GM21447 (cell line): ENCODE results near the gene SAP30BP.

Source experiments
- ATAC-seq: cut with Tn5 transposase; IDR thresholded peaks from one replicate; pipeline ENCODE4 v1.9.1; 2021; ENCODE audit not compliant: unreplicated experiment

SAP30BP gene

GRCh38 chr17:75646638-75646992 lies 20.5 kb upstream of the SAP30BP start:
- no peak for ATAC-seq

- no peak for ATAC-seq
These were observed 20.1 kb upstream of the SAP30BP start for GRCh38 chr17:75647061-75647460.

DNA sequence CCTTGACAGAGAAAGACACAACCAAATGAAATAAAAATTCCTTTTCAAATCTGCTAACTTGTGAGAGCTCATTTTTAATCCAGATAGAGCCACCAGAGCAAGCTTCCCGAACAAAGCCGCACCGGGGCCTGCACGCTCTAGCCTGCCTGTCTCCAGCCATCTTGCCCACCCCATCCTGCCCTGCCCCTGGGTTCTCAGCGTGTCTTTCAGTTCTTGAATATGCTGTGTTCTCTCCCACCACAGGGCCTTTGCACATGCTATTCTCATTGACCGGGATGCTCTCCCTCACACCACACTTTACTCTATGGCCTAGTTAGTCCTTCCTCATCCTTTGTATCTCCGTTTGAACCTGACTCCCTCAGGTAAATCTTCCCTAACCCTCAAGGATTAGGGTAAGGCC lies 19.2 kb upstream of the SAP30BP start:
- ATAC-seq, result no peak

- ATAC-seq, result no peak
These were observed 17.5 kb upstream of the SAP30BP start for GRCh38 chr17:75649687-75650086.

DNA sequence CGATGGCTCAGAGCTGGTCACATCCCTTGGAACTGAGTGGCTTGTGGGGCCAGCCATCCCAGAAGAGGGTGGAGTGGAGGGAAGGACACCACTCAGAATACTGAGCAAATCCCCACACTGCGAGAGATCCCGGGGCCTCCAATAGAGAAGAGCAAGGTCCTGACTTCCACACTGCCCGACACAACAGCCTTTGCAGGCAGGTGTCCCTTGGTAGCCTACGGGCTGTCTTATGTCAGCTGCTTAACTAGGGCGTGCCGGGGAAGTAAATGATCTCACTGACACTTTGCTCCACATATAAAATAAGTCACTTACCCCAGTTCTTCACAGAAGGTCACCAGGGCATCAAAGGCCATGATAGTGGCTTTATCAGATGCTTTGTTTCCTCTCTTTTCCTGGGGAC lies 16.3 kb upstream of the SAP30BP start:
- no peak for ATAC-seq

GRCh38 chr17:75652341-75652740 lies 14.8 kb upstream of the SAP30BP start:
- ATAC-seq, result no peak

GRCh38 chr17:75652934-75653549 lies 14.1 kb upstream of the SAP30BP start:
- ATAC-seq, result no peak

- no peak for ATAC-seq
These were observed 13.0 kb upstream of the SAP30BP start for GRCh38 chr17:75654176-75654575.

GRCh38 chr17:75658237-75658636 lies 8.9 kb upstream of the SAP30BP start:
- no peak for ATAC-seq

DNA sequence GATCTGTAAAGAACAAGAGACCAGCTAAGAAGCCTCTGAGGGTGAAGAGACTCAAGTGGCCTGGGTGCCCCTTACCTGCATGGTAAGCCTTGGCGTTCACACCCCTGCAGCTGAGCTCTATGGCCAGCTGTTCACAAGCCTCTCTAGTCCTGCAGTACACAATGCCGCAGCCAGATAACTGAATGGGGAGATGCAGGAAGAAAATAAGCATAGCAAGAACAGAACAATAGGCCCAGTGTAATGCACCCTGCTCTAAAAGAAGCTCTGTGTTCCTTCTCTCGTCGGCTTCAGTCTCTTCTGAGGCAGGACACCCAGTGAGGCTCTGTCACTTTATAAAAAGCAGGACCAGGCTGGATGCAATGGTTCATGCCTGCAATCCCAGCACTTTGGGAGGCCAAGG lies 5.6 kb upstream of the SAP30BP start:
- no peak for ATAC-seq

DNA sequence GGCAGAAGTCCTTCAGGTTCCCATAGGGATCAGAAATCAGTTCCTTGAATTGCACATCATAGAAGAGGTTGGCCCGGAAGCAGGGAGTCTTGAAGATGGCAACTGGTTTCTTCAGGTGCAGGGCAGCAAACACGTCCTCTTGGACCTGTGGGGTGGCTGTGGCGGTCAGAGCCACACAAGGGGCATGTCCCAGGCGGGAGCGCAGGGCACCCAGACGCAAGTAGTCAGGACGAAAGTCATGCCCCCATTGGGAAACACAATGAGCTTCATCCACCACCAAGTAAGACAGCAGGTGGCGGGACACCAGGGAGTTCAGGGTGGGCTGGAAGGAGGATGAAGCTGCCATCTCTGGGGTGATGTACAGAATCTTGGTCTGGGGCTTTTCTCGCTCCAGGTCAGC lies 4.6 kb upstream of the SAP30BP start:
- no peak for ATAC-seq

GRCh38 chr17:75664099-75664549 lies 3.0 kb upstream of the SAP30BP start:
- peak; percentile 75 for ATAC-seq

- no peak for ATAC-seq
These were observed 1.2 kb upstream of the SAP30BP start for GRCh38 chr17:75665981-75666380.

DNA sequence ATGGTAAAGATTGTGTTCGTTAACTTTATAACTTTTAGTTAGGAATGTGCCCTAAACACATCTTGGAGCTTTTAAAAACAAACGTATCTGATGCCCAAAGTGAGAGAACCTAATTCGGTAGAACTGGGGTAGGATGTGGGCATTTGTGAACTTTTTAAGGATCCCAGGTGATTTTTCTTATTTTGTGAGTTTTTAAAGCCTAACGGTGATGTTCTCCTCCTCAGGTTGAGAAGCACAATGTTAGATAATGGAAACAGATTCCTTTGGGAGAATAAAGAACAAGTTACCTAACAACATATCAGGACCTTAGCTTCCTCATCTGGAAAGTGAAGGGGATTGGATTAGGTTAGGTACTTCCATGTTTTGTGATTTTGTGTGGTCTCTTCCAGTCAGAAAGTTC lies 687 bp downstream of the SAP30BP start:
- ATAC-seq, result no peak

DNA sequence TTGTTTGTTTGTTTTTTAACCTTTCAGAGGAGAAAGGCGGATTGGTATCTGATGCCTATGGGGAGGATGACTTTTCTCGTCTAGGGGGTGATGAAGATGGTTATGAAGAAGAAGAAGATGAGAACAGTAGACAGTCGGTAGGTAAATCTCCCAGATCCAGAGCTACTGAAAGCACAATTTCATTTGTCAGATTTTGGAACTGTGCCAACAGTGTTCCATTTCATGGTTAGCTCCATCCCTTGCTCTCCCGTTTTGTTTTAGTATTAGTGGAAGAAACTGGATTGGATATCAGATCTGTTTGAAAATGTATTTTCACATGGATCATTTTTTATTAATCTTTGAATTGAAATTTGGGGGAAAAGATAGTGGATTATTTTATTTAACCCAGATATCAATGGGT lies 1.4 kb downstream of the SAP30BP start:
- no peak for ATAC-seq

DNA sequence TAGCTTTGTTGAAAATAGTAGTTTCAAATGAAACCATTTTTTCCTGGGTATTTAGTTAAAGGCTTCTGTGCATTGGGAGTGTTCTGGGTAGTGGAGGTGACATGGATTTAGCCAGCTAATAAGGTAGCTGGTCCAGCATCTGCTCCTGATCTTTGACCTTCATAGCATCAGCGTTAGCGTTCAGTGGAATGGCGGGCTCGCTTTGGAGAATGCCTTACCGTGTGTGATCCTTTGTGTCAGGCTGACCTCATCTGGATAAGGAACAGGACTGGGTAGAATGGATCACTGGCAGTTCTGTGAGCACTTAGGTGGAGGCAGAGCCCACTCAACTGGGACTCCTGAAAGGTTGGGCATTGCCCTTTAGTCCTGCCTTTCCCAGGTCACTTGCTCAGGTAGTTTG lies 3.7 kb downstream of the SAP30BP start:
- no peak for ATAC-seq

DNA sequence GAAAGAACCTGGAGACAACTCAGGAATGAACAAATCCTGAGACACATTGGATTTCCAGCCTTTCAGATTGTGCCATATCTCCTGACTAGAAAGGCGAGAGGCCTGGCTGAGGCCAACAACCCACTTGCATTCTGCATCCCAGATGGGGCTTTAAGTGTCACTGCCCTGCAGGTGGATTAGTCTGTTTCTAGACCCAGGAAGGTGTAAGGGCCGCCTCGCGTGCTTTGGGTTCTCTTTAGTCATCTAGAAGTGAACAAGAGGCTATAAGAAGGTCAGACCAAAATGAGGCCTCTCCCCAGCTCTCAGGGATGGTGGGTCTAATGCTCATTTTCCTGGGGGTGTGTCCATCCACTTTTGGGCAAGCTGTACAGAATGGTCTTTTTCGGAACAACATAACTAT lies 4.9 kb downstream of the SAP30BP start:
- ATAC-seq, result no peak

DNA sequence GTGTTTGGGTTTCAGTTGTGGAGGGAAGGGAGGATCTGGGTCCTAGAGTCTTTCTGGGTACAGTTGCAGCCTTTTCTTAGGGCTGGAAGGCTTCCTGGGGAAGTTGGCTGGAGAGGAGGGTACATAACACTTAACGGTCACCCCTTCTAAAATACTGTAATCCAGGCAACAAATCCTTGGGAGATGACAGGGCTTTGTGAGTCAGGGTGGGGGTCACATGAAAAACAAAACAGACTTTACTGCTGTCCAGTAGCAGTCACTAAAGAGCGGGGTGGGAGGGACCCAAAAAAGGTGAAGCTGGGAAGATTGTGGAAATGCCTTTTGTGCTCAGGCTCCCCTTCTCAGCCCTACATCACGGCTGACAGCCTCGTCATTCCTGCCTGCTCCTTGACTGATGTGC lies 6.3 kb downstream of the SAP30BP start:
- ATAC-seq, result no peak

- no peak for ATAC-seq
These were observed 9.3 kb downstream of the SAP30BP start for GRCh38 chr17:75676461-75676860.

DNA sequence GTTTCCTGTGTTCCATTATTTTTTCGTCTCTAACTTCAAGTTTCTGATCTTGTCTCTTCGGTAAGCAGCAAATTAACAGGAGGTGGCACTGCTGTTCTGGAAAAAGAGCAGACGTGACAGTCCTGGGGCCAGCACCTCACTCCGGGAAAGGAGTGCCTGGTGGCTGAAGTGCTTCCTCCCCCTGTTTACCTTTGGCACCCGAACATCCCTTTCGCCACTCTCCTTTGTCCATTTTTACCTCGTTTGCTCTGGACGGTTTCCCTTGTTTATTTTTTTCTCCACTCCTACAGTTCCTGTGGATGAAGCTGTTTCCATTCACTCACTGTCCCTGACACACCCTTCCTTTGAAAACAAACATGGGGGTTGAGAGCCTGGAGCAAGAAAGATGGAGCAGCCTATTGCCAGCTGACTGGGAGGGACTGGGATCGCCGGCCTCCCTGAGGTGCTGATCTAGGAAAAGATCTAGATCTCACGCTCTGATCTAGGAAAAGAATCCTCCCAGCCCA lies 12.6 kb downstream of the SAP30BP start:
- ATAC-seq, result no peak

DNA sequence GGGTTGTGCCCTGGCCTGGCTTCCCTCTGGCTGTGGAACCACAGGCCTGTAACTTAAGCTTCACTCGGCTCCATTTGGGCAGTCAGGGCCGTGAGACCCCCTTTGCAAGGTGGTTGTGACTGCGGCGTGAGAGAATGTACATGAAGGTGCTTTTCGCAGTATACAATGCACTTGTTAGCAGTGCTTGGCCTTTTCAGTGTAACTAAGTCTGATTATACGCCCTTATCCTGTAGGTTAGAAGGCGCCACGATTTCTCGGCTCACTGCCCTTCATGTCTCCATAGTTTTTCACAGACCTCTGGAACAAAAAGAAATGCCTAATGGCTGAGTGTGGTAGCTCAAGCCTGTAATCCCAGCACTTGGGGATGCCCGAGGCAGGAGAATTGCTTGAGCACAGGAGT lies 13.3 kb downstream of the SAP30BP start:
- ATAC-seq, result no peak

- no peak for ATAC-seq
These were observed 14.2 kb downstream of the SAP30BP start for GRCh38 chr17:75681289-75681688.

GRCh38 chr17:75683583-75683982 lies 16.4 kb downstream of the SAP30BP start:
- ATAC-seq, result no peak
